ENCODE data around the gene POSTN. TPM values are rescaled to one million over a fixed set of nuclear protein-coding genes. Genes with fewer than 3 reads are reported as not detected.

POSTN gene
- total and polyA plus RNA-seq, 2 of the 8 experiments (the other 6 are each of a cell fraction or from before 2014, with no cell fraction given), result 0.30 to 0.74 TPM

DNA sequence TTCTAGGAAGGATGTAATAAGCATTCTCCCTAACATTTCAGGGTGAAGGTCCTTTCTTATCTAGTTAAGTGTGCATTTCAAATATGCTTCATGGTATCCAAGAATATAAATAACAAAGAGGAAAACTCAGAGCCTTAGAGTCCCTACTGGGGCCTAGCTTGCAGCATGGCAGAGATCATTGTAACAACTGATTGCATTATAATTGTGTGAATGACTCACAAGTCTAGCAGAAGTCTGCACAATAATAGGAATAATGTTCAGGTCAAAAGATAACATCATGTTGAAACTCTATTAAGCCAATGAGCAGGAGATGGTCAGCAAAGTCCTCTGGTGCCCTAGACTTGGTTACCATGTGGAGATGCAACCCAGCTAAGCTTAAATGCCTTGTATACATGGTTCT lies 3.4 kb downstream of the POSTN start:
- TF ChIP-seq PHF8 (conservative IDR thresholded peaks at IDR 0.05; ENCODE audit: low read depth, low read length) (no peak), NANOG (IDR thresholded peaks at IDR 0.05; ENCODE audit: insufficient read depth, low read depth, low read length, poor library complexity, severe bottlenecking) (peak; percentile 57)
- FAIRE-seq (peak; percentile 24), DNase-seq (ENCODE audit: low read depth in 1 of 2, low spot score in 2 of 2) (peak in 1 of 2 experiments; percentile 21)
- H2BK5ac ChIP-seq (ENCODE audit: low read depth, low read length), result no peak overlapping the region
- H3K23ac ChIP-seq (ENCODE audit: insufficient read length), result no peak overlapping the region
- H3K9me3 ChIP-seq (ENCODE audit: insufficient read depth in 2 of 2, low read depth in 1 of 2, low read length in 1 of 2), result no peaks in the 10 kb centered on the region
- no peak overlapping the region for H4K5ac ChIP-seq (ENCODE audit: insufficient read length, low read depth, low read length)
- H2BK15ac ChIP-seq (ENCODE audit: low read length), result no peak overlapping the region
- no peak overlapping the region for H2BK12ac ChIP-seq (ENCODE audit: low read depth, low read length)
- no peak overlapping the region for H4K8ac ChIP-seq (ENCODE audit: extremely low read depth, insufficient read depth, low read length)
- POLR2A ChIA-PET (ENCODE audit: partially characterized antibody), result interaction anchor here (0.6 kb wide), 1 partner anchor 1411 kb away, joined by 3 read pairs; no protein-coding TSS in a partner anchor
- no peaks in the 10 kb centered on the region for H3K79me2 ChIP-seq (ENCODE audit: control insufficient read depth in 1 of 2, insufficient read depth in 2 of 2, low read length in 2 of 2)
- no peak overlapping the region for H3K4ac ChIP-seq (replicated peaks; ENCODE audit: insufficient read length, low read depth, low read length)
- H2BK20ac ChIP-seq (ENCODE audit: low read length), result no peak overlapping the region
- CTCF ChIA-PET (ENCODE audit: partially characterized antibody), result interaction anchor here (0.6 to 1.5 kb wide), 3 partner anchors 8 to 1113 kb away, joined by 3 to 6 read pairs (median 4); no protein-coding TSS in a partner anchor
- H3K23me2 ChIP-seq (ENCODE audit: low read depth, low read length), result no peaks in the 10 kb centered on the region
- no peak overlapping the region for H3K56ac ChIP-seq (replicated peaks; ENCODE audit: insufficient read length, low read depth, low read length)
- no peaks in the 10 kb centered on the region for H3K36me3 ChIP-seq (ENCODE audit: control insufficient read depth in 2 of 4, insufficient read depth in 4 of 4, low read length in 3 of 4)
- H3K4me3 ChIP-seq (ENCODE audit: extremely low read depth in 1 of 4, insufficient read depth in 2 of 4, low read depth in 3 of 4, low read length in 4 of 4), result peak overlapping the region in 1 of 4 experiments; percentile 6; a peak in 1 of 8 replicates
- no peaks in the 10 kb centered on the region for H3K79me1 ChIP-seq (ENCODE audit: low read depth, low read length)
- no peak overlapping the region for H3K27ac ChIP-seq (ENCODE audit: low read depth, low read length)
- H4K20me1 ChIP-seq (replicated peaks in 1 of 2; ENCODE audit: control insufficient read depth in 1 of 2, insufficient read depth in 2 of 2, low read length in 2 of 2), result no peaks in the 10 kb centered on the region
- H4K91ac ChIP-seq (replicated peaks; ENCODE audit: insufficient read length, low read length), result no peak overlapping the region
- H3K14ac ChIP-seq (ENCODE audit: insufficient read length), result no peak overlapping the region
- no peak overlapping the region for H2BK120ac ChIP-seq (replicated peaks; ENCODE audit: low read depth, low read length)
- H2AK5ac ChIP-seq (ENCODE audit: low read depth, low read length), result no peak overlapping the region
- no peak overlapping the region for H3K9ac ChIP-seq (replicated peaks in 1 of 4; ENCODE audit: extremely low read depth in 1 of 4, low read depth in 3 of 4, low read length in 3 of 4)
- peak overlapping the region; percentile 19 to 43; a peak in 2 of 4 replicates for H3K4me2 ChIP-seq (ENCODE audit: insufficient read depth in 1 of 2, low read depth in 2 of 2, low read length in 2 of 2)
- H2AFZ ChIP-seq (ENCODE audit: low read length), result no peak overlapping the region
- no peaks in the 10 kb centered on the region for H3K27me3 ChIP-seq (replicated peaks in 1 of 4; ENCODE audit: control insufficient read depth in 3 of 4, extremely low read depth in 1 of 4, insufficient read depth in 3 of 4, low read length in 3 of 4)
- no peak overlapping the region for H3K18ac ChIP-seq (ENCODE audit: extremely low read depth, low read length)
- peaks cover 0 to 8% (median 1%) of the 10 kb centered on the region in 4 experiments; a peak in 2 of 7 replicates for H3K4me1 ChIP-seq (replicated peaks in 1 of 4; ENCODE audit: control insufficient read depth in 3 of 4, insufficient read depth in 4 of 4, low read length in 3 of 4)

All from H1 (cell line).